Mesothelial cell of epicardium (in vitro differentiated cells): ENCODE measurements around the gene CHRNG. TPM values are rescaled to one million over a fixed set of nuclear protein-coding genes. Genes with fewer than 3 reads are reported as not detected.

Experiments
- DNase-seq, 2 experiments: peaks; one replicate each; pipeline ENCODE4 v3.0.0; 2021; ENCODE audit warnings: low spot score in 2 of 2; ENCODE audit not compliant: unreplicated experiment in 2 of 2
- H3K27ac Mint-ChIP-seq: 2 replicates; pipeline ENCODE4 v1.8.0; 2021; ENCODE audit warnings: mixed read lengths
- H3K27me3 Mint-ChIP-seq: 2 replicates; pipeline ENCODE4 v1.8.0; 2021; ENCODE audit warnings: low read depth, mixed read lengths
- H3K36me3 Mint-ChIP-seq: 2 replicates; pipeline ENCODE4 v1.8.0; 2021; ENCODE audit warnings: mixed read lengths
- H3K4me1 Mint-ChIP-seq: 2 replicates; pipeline ENCODE4 v1.8.0; 2021; ENCODE audit warnings: mixed read lengths
- H3K4me3 Mint-ChIP-seq: 2 replicates; pipeline ENCODE4 v1.8.0; 2021; ENCODE audit warnings: mild to moderate bottlenecking, moderate library complexity, mixed read lengths
- H3K9me3 Mint-ChIP-seq: 2 replicates; pipeline ENCODE4 v1.8.0; 2021; ENCODE audit warnings: mixed read lengths
- CTCF ChIP-seq: fragments of 200-600 bp; sonication (generic); IDR thresholded peaks from one replicate; pipeline ENCODE4 v1.5.0; 2021; ENCODE audit warnings: antibody characterized with exemption; ENCODE audit not compliant: unreplicated experiment
- total RNA-seq: library from RNA; stranded (reverse); gene quantifications from 3 replicates; pipeline ENCODE4 v1.2.1, GENCODE V29; 2021

Gene CHRNG
- total RNA-seq, 1 donor from 2014 or later, result not detected

GRCh38 chr2:232525791-232526371, 13.6 kb upstream of the CHRNG start, which contains the start of gene CHRND:
Gene CHRND (plus strand): TSS chr2:232526160. CDS start chr2:232526216, 56 bp downstream.
- Mint-ChIP-seq H3K27ac (no peak within 1 kb of the TSS), H3K4me3 (no peak within 1 kb of the TSS), H3K27me3 (peaks cover 70% of the 10 kb centered on the region), H3K36me3 (no peaks in the 10 kb centered on the region), H3K9me3 (no peaks in the 10 kb centered on the region), H3K4me1 (peaks cover 4% of the 10 kb centered on the region)
- DNase-seq, result no peak
- no peak for TF ChIP-seq CTCF

GRCh38 chr2:232526372-232526941, 13.0 kb upstream of the CHRNG start:
- no peak overlapping the region for H3K27ac Mint-ChIP-seq
- no peak for TF ChIP-seq CTCF
- peaks cover 66% of the 10 kb centered on the region for H3K27me3 Mint-ChIP-seq
- H3K4me3 Mint-ChIP-seq, result no peak overlapping the region
- H3K9me3 Mint-ChIP-seq, result no peaks in the 10 kb centered on the region
- H3K4me1 Mint-ChIP-seq, result peaks cover 3% of the 10 kb centered on the region
- no peaks in the 10 kb centered on the region for H3K36me3 Mint-ChIP-seq
- no peak for DNase-seq

- no peak for TF ChIP-seq CTCF
- H3K27ac Mint-ChIP-seq, result no peak overlapping the region
- peaks cover 57% of the 10 kb centered on the region for H3K27me3 Mint-ChIP-seq
- H3K36me3 Mint-ChIP-seq, result no peaks in the 10 kb centered on the region
- H3K4me3 Mint-ChIP-seq, result no peak overlapping the region
- no peak for DNase-seq
- H3K4me1 Mint-ChIP-seq, result peaks cover 2% of the 10 kb centered on the region
- no peaks in the 10 kb centered on the region for H3K9me3 Mint-ChIP-seq
Observed at GRCh38 chr2:232527905-232528470, 11.5 kb upstream of the CHRNG start.

- no peaks in the 10 kb centered on the region for H3K9me3 Mint-ChIP-seq
- H3K36me3 Mint-ChIP-seq, result no peaks in the 10 kb centered on the region
- peaks cover 50% of the 10 kb centered on the region for H3K27me3 Mint-ChIP-seq
- TF ChIP-seq CTCF, result no peak
- no peak for DNase-seq
- no peak overlapping the region for H3K27ac Mint-ChIP-seq
- H3K4me1 Mint-ChIP-seq, result peaks cover 2% of the 10 kb centered on the region
- H3K4me3 Mint-ChIP-seq, result no peak overlapping the region
Observed at GRCh38 chr2:232528746-232529460, 10.6 kb upstream of the CHRNG start.

GRCh38 chr2:232529806-232530547, 9.5 kb upstream of the CHRNG start:
- DNase-seq, result no peak
- Mint-ChIP-seq H3K27me3 (peaks cover 40% of the 10 kb centered on the region), H3K27ac (no peak overlapping the region), H3K4me1 (no peaks in the 10 kb centered on the region), H3K9me3 (no peaks in the 10 kb centered on the region), H3K4me3 (no peak overlapping the region), H3K36me3 (no peaks in the 10 kb centered on the region)
- no peak for TF ChIP-seq CTCF
